ENCODE measurements around the gene TMEM63A. TPM values are rescaled to one million over a fixed set of nuclear protein-coding genes. Genes with fewer than 3 reads are reported as not detected.
A peak's percentile ranks its signal among the peaks of the same experiment; 100 is the strongest.
"Not testable (repeated sequence)": the region's sequence is repeated elsewhere in the genome, so short reads cannot be mapped to it uniquely, and the experiment has no call there.

TMEM63A gene
- total RNA-seq (ENCODE audit: low replicate concordance): 5.1 and 12.3 TPM in 2 replicates

DNA sequence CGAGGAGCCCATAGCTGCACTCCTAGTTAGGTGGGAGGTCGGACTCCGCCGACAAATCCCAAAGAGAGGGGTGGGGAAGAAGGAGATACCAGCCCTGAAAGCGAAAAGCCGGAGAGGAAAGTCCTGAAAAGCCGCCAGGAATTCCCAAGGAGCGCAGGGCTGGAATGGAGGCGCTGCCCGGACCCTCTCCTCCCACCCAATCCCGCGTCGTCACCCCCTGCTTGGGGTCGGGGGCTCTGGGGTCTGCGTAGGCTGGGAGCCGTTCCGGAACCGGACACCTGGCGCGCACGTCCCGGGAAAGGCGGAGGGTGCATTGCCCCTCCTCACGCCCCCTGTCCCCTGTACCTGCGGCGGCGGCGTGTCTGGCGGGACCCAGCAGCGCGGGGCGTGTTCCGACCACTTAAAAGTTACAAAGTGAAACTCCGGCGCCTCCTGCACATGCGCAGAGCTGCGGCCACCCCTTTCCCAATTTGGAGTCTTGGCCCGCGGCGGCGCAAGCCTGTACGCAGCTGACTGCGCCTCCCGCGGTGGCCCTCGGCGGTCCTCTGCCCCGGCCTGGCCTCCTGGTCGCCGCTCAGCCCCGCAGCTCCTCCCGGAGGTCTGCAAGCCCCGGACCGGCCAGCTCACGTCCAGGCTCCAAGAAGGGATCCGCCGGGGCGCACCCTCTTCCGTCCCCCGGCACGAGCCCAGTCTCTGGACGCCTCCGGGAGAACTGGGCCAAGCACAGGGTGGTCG is at the start of gene TMEM63A:
Gene TMEM63A, minus strand, starts transcription at position 422 of the 735 bp plus-strand sequence. CDS start 4,800 bp downstream, outside the sequence.
- Histone ChIP-seq H3K4me2 (peak within 1 kb of the TSS; percentile 98), H2AFZ (replicated peaks) (peak within 1 kb of the TSS; percentile 91), H3K79me2 (ENCODE audit: low read depth) (no peaks in the 10 kb centered on the region), H3K4me3 (peak within 1 kb of the TSS; percentile 75), H3K27me3 (peaks cover 67% of the 10 kb centered on the region), H3K4me1 (peaks cover 10% of the 10 kb centered on the region), H3K36me3 (no peaks in the 10 kb centered on the region), H3K9me3 (ENCODE audit: low read depth) (no peaks in the 10 kb centered on the region), H3K9ac (no peak within 1 kb of the TSS), H4K20me1 (ENCODE audit: low read depth) (peaks cover 8% of the 10 kb centered on the region), H3K27ac (no peak within 1 kb of the TSS), H3F3A (ENCODE audit: low read depth) (peaks cover 32% of the 10 kb centered on the region)
- Mint-ChIP-seq H3K9me3 (no peaks in the 10 kb centered on the region), H3K27ac (no peak within 1 kb of the TSS), H3K36me3 (no peaks in the 10 kb centered on the region), H3K4me3 (peak within 1 kb of the TSS; percentile 87), H3K4me1 (peaks cover 19% of the 10 kb centered on the region), H3K27me3 (ENCODE audit: insufficient read depth, low read depth) (peaks cover 12% of the 10 kb centered on the region)
- TF ChIP-seq EZH2 (IDR thresholded peaks at IDR 0.05): no peak
- TF ChIP-seq, protein P1, sequence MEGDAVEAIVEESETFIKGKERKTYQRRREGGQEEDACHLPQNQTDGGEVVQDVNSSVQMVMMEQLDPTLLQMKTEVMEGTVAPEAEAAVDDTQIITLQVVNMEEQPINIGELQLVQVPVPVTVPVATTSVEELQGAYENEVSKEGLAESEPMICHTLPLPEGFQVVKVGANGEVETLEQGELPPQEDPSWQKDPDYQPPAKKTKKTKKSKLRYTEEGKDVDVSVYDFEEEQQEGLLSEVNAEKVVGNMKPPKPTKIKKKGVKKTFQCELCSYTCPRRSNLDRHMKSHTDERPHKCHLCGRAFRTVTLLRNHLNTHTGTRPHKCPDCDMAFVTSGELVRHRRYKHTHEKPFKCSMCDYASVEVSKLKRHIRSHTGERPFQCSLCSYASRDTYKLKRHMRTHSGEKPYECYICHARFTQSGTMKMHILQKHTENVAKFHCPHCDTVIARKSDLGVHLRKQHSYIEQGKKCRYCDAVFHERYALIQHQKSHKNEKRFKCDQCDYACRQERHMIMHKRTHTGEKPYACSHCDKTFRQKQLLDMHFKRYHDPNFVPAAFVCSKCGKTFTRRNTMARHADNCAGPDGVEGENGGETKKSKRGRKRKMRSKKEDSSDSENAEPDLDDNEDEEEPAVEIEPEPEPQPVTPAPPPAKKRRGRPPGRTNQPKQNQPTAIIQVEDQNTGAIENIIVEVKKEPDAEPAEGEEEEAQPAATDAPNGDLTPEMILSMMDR (IDR thresholded peaks at IDR 0.05): peak; percentile 34
- peak; percentile 96 for DNase-seq (ENCODE audit: low spot score)

DNA sequence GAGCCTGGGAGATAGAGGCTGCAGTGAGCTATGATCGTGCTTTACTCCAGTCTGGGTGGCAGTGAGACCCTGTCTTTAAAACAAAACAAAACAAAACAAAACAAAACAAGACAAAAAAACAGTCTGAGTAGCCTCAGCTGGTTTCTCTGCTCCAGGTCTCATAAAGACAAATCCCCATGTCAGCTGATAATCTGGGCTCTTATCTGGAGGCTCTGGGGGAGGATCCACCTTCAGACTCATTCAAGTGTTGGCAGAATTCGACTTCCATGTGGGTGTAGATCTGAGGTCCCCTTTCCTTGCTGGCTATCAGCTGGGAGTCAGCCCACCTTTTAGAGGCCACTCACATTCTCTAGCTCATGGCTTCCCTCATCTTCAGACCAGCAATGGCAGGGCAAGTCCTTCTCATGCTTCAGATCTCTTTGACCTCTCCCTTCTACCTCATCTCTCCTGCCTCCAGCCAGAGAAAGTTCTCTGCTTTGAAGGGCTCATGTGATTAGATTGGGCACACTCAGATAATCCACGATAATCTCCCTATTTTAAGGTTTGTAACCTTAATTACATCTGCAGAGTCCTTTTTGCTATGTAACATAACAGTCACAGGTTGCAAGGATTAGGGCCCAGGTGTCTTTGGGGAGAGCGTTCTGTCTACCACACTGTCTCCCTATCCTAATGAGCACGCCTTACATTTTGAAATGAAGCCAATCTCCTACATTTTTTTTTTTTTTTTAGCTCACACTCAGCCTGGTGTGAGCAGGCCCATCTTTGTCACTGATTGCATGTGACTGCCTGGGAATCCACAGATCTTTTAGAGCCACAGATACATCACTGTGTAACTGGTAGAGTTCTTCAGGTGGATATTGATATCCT is 49.3 kb upstream of the TMEM63A start:
- Mint-ChIP-seq H3K9me3 (no peaks in the 10 kb centered on the region), H3K4me3 (peak overlapping the region; percentile 36), H3K36me3 (no peaks in the 10 kb centered on the region), H3K4me1 (no peaks in the 10 kb centered on the region), H3K27ac (no peak overlapping the region), H3K27me3 (ENCODE audit: insufficient read depth, low read depth) (peaks cover 5% of the 10 kb centered on the region)
- H2AFZ ChIP-seq (replicated peaks): no peak overlapping the region
- TF ChIP-seq, protein P1 (IDR thresholded peaks at IDR 0.05): no peak
- TF ChIP-seq EZH2 (IDR thresholded peaks at IDR 0.05) (no peak), EZH2phosphoT487 (IDR thresholded peaks at IDR 0.05) (no peak)
- peaks cover 5% of the 10 kb centered on the region for H3F3A ChIP-seq (ENCODE audit: low read depth)
- H3K79me2 ChIP-seq (ENCODE audit: low read depth): no peaks in the 10 kb centered on the region
- peak overlapping the region; percentile 5 for H3K4me2 ChIP-seq
- no peaks in the 10 kb centered on the region for H3K36me3 ChIP-seq
- H3K9me3 ChIP-seq (ENCODE audit: low read depth): no peaks in the 10 kb centered on the region
- no peak for DNase-seq (ENCODE audit: low spot score)
- no peaks in the 10 kb centered on the region for H4K20me1 ChIP-seq (ENCODE audit: low read depth)
- no peaks in the 10 kb centered on the region for H3K4me1 ChIP-seq
- no peaks in the 10 kb centered on the region for H3K27me3 ChIP-seq
- no peak overlapping the region for H3K27ac ChIP-seq
- H3K9ac ChIP-seq: no peak overlapping the region
- no peak overlapping the region for H3K4me3 ChIP-seq

DNA sequence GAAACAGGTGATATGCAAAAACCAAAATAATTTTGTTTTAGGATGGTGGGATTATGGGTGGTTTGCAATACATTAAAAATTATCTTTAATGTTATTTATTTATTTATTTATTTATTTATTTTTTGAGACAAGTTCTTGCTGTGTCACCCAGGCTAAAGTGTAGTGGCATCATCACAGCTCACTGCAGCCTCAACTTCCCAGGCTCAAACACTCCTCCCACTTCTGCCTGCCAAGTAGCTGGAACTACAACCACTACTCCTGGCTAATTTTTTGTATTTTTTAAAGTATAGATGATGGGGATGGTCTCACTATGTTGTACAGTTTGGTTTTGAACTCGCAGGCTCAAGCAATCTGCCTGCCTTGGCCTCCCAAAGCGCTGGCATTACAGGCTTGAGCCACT is 48.4 kb upstream of the TMEM63A start:
- Mint-ChIP-seq H3K27me3 (ENCODE audit: insufficient read depth, low read depth) (peaks cover 5% of the 10 kb centered on the region), H3K4me3 (no peak overlapping the region), H3K27ac (no peak overlapping the region), H3K4me1 (no peaks in the 10 kb centered on the region), H3K36me3 (no peaks in the 10 kb centered on the region), H3K9me3 (no peaks in the 10 kb centered on the region)
- Histone ChIP-seq H3F3A (ENCODE audit: low read depth) (peaks cover 9% of the 10 kb centered on the region), H3K9me3 (ENCODE audit: low read depth) (no peaks in the 10 kb centered on the region), H2AFZ (replicated peaks) (no peak overlapping the region), H3K4me3 (no peak overlapping the region), H3K4me2 (no peak overlapping the region), H3K36me3 (no peaks in the 10 kb centered on the region), H3K4me1 (no peaks in the 10 kb centered on the region), H3K27ac (no peak overlapping the region), H4K20me1 (ENCODE audit: low read depth) (no peaks in the 10 kb centered on the region), H3K27me3 (no peaks in the 10 kb centered on the region), H3K9ac (no peak overlapping the region), H3K79me2 (ENCODE audit: low read depth) (no peaks in the 10 kb centered on the region)
- no peak for DNase-seq (ENCODE audit: low spot score)
- no peak for TF ChIP-seq EZH2 (IDR thresholded peaks at IDR 0.05)
- TF ChIP-seq, protein P1 (IDR thresholded peaks at IDR 0.05): no peak
- no peak for TF ChIP-seq EZH2phosphoT487 (IDR thresholded peaks at IDR 0.05)

GRCh38 chr1:225929462-225929861 is 47.3 kb upstream of the TMEM63A start:
- H3K4me2 ChIP-seq; H3K36me3 ChIP-seq; H3K27me3 Mint-ChIP-seq (ENCODE audit: insufficient read depth, low read depth); H4K20me1 ChIP-seq (ENCODE audit: low read depth); H3K9me3 Mint-ChIP-seq; H3K9ac ChIP-seq; H3K4me3 Mint-ChIP-seq; H3K27me3 ChIP-seq; H3K79me2 ChIP-seq (ENCODE audit: low read depth); H3K4me1 Mint-ChIP-seq; H3K9me3 ChIP-seq (ENCODE audit: low read depth); H3K36me3 Mint-ChIP-seq; H3K4me3 ChIP-seq; DNase-seq (ENCODE audit: low spot score); H3K27ac ChIP-seq; H3K4me1 ChIP-seq; H2AFZ ChIP-seq (replicated peaks); H3K27ac Mint-ChIP-seq: not testable (repeated sequence)
- peaks cover 20% of the 10 kb centered on the region for H3F3A ChIP-seq (ENCODE audit: low read depth)
